ENCODE measurements around the gene MGAT4D.
"Not testable (repeated sequence)": the region's sequence is repeated elsewhere in the genome, so short reads cannot be mapped to it uniquely, and the experiment has no call there.

Gene MGAT4D

DNA sequence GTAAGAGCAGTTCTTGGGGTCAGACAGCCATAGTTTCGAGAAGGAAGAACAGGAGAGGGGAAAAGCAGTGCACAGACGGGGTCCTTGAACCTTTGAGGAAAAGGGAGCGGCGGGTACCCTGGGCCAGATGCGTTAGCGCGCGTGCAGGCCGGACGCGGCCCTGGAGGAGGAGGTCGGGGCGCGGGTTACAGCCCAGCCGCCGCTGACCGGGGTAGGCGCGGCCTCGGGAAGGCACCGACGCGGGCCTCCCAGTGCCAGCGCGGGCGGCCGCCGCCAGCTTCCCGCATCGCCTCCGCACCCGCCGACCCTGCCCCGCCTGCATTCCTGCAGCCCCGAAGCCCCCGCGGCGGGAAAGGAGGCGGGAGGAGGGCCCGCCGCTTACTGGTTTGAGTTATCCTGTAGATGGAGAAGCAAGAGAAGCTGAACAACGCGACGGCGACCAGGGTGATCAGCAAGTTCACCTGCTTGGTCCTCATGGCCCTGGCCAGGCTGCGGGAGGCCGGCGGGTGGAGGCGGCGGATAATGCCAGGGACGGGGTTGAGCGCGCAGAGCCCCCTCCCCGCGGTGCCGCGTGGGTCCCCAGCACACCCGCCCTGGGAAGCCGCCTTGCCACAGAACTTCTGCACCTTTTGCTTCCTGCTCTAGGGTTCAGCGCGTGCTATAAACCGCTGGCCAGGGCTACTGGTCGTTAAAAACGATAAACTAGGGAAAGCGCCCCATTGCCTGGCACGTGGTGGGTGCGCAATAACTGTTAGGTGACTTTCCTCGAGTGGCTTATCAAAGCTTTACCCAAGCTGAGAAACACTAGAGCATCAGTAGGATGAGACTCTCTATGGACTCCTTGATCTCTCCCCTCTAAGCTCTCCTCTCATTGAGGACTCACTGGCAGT is at the start of gene MGAT4D:
Gene MGAT4D, minus strand, starts transcription at position 547 of the 890 bp plus-strand sequence. Its CDS starts 71 bp downstream, at position 476.
- DNase-seq: no peak

DNA sequence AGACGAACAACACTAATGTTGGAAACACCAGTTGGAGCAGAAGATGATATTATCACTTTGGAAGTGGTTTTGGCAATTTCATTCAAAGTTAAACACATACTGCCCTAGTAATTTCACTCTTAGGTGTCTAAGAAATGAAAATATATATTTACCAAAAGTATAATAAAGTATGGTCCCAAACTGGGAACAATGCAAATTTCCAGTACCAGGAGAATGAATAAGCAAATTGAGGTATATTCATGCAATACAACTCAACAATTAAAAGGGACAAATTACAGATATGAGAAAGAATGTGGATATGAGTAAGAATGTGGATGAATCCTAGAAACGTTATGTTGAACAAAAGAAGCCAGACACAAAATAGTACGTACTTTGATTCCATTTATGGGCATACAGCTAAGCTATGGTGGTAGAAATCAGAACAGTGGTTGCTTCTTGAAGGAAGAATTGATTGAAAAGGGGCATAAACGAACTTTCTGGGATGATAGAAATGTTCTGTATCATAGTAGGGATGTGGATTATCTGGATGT is 35.9 kb upstream of the MGAT4D start:
- no peak for DNase-seq

DNA sequence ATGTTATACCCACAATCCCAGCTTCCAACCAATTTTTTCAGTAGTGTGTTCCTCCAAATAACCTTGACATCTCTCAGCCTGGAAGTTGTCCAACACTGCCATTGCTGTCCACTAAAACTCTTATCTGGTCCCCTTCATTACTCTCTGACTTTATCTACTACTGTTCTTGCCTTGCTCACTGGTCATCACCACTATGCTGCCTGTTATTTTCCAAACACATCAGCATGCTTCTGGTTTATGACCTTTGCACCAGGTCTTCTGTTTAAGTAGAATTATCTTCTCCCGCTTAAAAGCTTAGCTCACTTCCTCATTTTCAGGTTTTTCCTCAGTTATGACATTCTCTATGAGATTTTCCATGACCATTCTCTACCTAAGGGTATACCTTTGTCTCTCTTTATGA is 31.3 kb upstream of the MGAT4D start:
- no peak for DNase-seq

DNA sequence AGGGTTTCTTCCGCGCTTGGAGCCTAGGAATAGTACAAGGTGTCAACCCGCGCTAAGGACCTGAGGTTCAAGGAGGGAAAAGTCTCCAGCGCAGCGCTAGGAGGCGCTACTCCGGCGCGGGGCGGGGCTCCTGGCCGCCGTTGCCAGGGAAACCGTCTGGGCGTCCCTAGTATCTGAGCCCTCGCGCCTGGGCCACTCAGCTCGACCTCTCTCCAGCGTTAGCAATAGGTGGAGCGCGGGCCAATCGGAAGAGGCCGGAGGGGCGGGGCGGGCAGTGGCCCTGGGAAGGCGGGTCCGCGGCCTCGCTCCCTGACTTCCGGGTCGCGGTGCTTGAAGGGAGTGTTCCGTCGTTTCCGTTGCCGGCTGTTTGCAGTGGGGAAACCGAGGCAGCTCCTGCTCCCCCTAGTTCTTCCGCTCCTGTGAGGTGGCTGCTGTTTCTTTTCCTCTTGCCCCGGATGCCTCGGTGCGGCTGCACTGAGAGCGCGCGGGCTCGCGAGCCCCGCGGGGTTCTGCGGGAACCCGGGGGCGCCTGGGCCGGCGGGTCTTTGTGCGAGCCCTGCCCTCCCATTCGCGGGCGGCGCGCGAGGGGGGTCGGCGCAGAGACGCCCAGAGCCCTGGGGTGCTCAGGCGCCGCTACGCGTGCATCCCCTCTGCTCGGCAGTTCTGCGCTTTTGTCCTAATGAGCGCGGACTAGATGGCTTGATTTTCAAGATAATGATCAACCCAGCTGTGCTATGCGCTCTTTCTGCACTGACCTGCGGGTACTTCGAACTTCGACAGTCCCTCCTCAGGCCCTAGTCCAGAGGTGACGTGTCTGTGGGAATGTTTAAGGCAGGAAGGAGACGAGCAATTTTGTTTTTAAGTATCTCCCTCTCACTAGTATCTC is 26.0 kb upstream of the MGAT4D start, which contains the start of gene ELMOD2:
Gene ELMOD2, plus strand, starts transcription at position 312 of the 886 bp plus-strand sequence. CDS start 1,261 bp downstream, outside the sequence.
- peak; percentile 95 for DNase-seq

DNA sequence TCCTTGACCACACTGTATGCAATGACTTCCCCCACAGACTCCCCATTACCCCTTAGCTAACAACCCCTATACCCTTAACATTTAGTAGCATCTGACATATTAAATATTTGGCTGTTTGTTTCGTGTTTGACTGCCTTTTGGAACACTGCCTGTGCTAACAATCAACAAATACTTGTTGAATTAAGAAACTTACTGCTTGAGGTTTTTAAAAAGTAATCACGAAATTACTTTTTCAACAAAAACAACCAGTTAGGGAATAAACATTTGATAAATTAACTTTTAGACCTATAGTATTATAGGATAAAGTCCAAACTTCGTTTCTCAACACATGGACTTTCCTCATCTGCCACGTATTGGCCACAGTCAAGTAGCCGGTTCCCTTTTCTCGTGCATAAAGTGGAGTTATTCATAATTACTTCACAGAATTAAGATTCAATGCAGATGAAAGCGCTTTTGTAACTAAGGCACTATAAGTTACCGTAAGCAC is 25.3 kb upstream of the MGAT4D start:
- DNase-seq: no peak

DNA sequence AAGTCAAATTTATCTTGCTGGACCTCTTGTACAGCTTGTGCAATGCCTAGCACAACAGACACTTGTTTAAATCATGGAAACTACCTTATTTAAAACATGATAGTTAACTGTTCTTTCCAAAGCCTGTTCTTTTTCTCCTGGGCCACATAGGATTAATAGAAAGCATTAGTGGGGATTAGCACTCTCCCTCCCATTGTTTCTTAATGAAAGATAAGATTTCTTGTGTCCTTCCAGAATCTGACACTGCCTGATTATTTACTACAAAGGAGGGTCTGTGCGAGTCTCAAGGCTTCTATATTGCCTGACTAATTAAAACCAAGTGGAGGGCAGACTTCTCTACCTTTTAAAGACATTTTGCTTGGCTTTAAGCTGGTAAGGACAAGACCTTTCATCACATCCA is 17.3 kb upstream of the MGAT4D start:
- DNase-seq: no peak

DNA sequence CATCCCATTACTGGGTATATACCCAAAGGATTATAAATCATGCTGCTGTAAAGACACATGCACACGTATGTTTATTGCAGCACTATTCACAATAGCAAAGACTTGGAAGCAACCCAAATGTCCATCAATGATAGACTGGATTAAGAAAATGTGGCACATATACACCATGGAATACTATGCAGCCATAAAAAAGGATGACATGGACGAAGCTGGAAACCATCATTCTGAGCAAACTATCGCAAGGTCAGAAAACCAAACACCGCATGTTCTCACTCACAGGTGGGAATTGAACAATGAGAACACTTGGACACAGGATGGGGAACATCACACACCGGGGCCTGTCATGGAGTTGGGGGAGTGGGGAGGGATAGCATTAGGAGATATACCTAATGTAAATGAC is 15.7 kb upstream of the MGAT4D start:
- not testable (repeated sequence) for DNase-seq

DNA sequence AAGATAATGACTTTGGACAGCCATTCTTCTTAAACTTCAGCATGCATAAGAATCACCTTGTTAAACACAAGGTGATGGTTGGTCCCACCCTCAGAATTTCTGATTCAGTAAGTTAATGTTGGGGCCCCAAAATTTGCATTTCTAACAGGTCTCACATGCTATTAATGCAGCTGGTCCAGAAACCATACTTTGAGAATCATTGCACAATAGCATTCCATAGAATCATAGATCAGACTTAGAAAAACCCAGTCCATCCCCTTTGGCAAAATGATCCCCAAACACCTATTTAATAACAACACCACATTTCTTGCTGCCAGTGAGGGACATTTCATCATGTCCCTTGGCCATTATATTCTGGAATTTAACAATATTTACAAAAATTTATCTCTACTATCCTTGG is 6.2 kb upstream of the MGAT4D start:
- no peak for DNase-seq

DNA sequence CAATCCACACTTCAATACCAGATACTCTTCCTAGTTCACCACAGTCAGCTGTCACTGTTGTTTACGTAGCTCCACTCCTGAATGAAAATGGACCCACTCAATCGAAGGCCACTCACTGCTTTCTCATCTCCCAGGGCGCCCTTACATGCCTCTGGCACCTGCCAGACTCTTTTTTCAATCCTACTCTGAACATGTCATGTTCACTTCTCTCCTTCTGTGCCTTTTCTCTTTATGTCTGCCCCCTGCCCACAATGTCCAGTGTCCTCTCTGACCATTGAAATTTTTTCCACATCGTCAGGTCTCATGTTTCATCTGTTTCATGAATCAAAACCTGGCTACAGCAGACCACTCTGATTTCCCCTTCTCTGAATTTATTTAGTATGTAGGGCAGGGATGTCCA is 1.3 kb upstream of the MGAT4D start:
- DNase-seq: no peak

DNA sequence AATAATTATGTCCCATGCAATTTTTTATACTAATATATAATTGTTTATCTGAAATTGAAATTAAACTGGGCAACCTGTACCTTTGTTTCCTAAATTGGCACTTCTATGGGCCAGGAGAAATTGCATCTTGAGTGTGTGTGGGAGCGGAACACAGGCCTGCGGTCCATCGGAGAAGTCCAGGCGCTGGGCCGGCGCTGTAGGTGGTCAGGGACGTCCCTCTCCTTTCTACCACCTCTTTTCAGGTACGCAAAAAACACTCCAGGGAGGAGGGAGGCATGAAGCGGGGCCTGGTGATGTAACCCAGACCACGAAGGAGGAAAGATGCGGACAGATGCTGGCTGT is 717 bp downstream of the MGAT4D start:
- DNase-seq: no peak

DNA sequence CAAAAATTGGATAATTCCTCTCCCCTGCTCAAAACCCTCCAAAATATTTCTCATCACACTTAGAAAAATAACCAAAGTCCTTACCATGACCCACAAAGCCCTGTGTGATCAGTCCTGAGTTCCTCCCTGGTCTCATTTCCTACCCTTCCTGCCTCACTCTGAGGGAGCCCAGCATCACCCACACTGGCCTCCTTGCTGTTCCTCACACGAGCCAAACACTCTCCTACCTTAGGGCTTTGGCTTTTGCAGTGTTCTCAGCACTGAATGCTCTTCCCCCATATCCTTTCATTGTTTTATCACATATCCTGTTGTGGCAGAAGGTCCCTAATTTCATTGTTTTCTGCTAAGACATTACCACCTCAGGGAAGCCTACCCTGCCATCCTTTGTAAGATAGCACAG is 12.2 kb downstream of the MGAT4D start:
- DNase-seq: no peak

DNA sequence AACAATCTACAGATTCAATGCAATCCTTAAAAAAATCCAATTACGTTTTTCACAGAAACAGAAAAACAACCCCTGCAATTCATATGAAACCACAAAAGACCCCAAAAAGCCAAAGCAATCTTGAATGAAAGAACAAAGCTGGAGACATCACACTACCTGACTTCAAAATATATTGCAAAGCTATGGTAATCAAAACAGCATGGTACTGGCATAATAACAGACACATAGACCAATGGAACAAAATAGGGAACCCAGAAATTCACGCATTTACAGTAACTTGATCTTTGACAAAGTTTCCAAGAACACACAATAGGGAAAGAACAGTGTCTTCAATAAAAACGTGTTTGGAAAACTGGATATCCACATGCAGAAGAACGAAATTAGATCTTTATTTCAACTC is 14.6 kb downstream of the MGAT4D start:
- no peak for DNase-seq

DNA sequence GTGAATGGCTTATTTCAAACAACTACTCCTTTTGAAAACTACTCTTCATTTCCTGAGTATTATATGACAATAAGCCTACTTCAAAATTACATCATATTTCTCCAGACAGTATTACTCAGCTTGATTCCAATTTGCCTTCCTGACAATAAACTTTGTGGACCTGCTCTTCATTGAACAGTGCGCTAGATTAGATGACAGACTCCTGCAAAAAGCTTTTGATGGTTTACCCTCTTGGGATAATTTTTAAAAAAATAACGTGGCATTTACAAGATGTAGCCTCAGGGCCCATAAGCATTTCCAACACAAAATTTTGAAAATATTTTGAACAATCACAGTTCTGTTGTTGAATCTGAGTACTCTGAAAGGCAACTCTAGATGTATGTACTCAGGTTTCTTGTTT is 25.9 kb downstream of the MGAT4D start:
- DNase-seq: no peak

DNA sequence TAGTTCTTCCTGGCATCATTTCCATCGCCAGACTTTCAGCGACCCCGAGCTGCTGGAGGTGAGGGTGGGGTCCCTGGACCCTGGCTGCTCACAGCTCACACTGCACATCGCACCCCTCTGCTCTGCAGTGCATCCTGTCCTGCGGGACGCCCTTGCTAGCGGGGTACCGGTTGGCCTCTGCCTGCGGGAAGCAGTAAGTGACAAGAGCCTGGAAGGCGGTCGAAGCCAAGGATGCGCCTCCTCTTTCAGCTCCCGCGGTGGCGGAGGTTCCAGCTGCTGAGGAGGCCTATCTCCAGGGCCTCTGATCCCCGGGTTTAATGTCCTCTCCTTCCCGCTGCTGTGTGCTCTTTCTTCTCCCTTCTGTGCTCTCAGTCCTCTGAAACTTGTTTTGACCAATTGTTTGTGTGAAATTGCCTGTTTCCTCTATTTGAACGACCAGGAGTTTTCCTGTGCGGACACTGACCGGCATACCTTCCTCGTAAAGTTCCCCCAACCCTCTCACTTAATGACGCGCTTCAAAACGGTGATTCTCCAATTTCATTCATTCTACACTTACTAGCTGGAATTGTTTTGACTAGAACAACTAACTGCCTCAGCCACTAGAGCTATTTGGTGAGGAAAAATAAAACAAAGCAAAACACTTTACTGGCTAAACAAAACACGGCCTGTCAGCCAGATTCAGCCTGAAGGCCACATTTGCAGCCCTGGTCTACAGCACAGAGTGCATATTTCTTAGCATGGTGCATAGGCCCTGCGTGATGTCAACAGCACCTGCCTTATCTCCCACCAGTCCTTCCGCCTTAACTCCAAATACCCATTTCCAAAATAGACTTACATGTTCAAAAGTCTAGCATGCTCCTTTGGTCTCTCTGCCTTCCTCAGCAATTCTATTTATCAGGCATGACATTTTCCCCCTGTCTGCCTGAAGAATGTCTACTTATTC is 28.0 kb downstream of the MGAT4D start:
- DNase-seq: no peak

DNA sequence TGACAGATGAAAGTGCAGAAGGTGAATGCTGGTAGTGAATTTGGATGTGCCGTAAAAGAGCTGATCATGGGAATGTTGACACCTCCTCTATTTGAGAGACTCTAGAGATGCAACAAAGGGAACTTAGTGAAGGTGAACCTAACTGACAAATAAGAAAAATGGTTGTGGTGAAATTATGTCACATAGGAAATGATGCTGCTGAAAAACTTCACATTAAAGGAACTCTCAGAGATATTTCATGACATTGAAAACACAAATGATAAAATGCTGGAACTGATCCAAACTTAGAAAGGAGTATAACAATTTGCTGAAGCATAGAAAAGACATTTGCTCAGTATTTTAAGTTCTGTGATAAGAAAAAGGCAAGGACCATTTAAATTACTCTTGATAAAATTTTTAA is 31.9 kb downstream of the MGAT4D start:
- no peak for DNase-seq

DNA sequence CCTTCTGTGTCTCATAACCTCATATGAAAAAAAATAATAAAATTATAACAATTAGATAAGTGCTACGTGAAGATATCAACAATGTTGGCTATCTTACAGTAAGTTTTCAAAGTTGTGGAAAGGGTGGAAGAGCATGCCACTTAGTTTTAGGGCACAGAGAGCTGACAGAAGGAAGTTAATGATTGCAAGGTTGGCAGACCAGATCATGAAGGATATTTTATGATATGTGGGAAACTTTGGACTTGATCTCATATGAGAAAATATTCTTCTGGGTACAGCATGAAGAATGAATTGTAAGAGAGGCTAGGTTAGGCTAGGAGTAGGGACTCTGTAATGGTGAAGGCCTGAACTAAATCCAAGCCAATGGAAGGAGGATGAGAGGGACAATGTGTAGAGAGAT is 34.5 kb downstream of the MGAT4D start:
- no peak for DNase-seq

DNA sequence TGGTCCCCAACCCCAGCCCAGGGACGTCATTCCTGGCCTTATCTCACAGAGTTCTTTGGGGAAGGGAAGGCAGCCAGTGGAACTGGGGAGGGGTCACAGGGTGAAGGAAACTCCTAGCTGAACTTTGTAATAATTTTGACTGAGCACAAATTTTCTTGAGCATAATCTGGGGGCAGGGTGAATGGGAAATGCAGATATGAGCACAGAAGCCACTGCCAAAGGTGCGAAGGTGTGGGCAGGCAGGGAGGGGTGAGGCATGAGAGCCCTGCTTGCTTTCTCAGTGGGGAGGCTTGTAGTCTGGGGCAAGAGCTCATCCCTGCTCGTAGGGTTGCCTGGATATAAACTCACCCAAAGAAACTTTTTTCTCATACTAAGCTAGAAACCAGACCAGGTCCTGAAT is 34.9 kb downstream of the MGAT4D start:
- no peak for DNase-seq

DNA sequence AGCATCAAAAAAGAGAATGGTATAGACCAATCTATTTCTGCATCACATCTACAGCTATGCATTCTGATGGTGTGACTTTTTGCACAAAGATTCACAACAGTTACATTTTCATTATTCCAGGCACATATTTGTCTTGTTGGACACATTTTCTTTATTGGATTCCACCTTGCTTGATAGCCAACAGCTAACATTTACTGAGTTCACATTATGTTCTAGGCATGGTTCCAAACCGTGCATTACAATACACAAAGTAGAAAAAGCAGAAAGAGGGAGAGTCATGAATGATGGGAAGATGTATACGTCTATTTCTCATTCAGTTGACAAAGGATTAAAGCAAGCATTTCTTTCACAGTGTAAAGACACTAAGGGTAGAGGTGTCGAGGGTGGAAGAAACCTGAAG is 47.7 kb downstream of the MGAT4D start:
- DNase-seq: no peak

DNA sequence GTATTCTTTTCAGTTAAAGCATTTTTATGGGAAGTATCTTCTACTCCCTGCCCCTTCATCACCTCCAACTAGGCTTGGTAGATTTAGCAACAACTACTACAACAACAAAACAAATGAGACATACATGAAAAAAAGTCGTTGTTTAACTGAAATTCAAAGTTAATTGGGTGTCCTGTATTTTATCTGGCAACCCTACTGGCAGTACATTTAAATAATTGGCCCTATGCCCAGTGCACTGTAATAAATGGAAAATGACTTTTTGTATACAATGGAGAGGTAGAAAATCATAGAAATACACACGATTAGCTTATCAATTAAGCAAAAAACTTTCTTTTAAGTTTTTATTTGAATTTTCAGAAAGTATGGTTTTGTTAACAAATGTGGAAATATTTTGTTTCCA is 49.3 kb downstream of the MGAT4D start:
- no peak for DNase-seq

DNA sequence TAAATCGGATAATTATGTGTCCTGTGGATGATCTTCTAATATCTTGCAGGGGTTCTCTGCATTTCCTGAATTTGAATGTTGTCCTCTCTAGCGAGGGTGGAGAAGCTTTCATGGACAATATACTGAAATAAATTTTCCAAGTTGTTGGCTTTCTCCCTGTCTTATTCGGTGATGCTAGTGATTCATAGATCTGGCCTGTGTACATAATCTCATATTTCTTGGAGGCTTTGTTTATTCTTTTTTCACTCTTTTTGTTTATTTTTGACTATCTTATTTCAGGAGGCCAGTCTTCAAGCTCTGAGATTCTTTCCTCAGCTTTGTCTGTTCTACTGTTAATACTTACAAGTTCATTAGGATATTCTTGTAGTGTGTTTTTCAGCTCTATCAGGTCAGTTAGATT is 49.9 kb downstream of the MGAT4D start:
- DNase-seq: no peak

DNA sequence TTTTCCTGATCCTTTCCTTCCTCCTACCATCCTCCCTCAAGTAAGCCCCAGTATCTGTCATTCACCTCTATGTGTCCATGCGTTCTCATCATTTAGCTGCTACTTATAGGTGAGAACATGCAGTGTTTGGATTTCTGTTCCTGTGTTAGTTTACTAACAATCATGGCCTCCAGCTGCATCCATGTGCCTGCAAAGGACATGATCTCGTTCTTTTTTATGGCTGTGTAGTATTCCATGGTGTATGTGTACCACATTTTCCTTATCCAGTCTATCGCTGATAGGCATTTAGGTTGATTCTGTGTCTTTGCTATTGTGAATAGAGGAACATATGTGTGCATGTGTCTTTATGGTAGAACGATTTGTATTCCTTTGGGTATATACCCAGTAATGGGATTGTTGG is 53.7 kb downstream of the MGAT4D start:
- DNase-seq: not testable (repeated sequence)

DNA sequence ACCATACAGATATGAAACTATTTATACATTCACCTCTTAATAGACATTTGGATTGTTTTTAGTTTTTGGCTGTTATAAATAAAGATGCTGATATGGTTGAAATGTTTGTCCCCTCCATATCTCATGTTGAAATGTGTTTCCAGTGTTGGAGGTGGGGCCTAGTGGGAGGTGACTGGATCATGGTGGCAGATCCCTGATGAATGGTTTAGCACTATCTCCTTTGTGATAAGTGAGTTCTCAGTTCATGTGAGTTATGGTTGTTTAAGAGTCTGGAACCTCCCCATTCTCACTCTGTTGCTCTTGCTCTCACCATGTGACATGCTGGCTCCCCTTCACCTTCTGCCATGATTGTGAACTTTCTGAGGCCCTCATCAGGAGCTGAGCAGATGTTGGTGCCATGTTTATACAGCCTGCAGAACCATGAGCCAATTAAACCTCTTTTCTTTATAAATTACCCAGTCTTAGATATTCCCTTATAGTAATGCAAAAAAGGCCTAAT is 58.4 kb downstream of the MGAT4D start:
- DNase-seq: no peak

Data from kidney glomerular epithelial cell (primary cell).